Epithelial cell of esophagus (primary cell): ENCODE results near the gene RNF11.

ENCODE experiments used
- DNase-seq: peaks from one replicate; pipeline ENCODE4 v3.0.0; 2010; ENCODE audit warnings: low read depth
- H3K4me3 ChIP-seq: 2 replicates; pipeline ENCODE4 v1.5.1; 2011; ENCODE audit warnings: mild to moderate bottlenecking, low read length, control low read depth
- TF ChIP-seq, protein P1 (sequence below): IDR thresholded peaks from 2 replicates; pipeline ENCODE4 v1.5.1; 2011; ENCODE audit warnings: low read depth, mild to moderate bottlenecking, low read length, control low read depth, inconsistent platforms; ENCODE audit not compliant: insufficient read depth; ENCODE audit errors: missing control alignments

RNF11 gene

DNA sequence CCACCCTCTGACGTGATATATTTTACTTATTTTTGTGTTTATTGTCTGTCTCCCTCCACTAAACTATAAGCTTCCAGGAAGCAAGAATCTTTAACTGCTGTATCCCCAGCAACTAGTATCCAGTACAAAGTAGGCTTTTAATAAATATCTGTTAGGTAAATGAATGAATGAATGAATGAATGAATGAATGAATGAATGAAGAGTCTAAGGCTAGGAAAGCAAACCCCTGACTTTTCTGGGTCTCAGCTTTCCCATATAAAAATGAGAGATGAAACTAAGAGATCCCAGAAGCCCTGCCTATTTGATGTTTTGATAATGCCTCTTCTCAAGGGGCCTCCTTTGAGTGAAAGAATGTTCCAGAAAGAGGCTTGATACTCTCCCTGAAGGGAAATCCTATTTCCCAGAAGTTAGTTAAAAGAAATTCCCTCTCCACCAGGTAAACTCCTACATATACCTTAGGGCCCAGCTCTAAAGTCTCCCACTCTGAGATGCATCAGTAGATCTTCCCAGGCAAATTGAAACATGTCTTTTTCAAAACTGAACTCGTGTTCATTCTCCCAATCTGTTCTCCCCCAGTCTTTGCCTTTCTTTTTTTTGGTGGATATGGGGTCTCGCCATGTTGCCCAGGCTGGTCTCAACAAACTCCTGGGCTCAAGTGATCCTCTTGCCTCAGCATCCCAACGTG lies 86.5 kb downstream of the RNF11 start:
- H3K4me3 ChIP-seq: no peak overlapping the region
- TF ChIP-seq, protein P1, sequence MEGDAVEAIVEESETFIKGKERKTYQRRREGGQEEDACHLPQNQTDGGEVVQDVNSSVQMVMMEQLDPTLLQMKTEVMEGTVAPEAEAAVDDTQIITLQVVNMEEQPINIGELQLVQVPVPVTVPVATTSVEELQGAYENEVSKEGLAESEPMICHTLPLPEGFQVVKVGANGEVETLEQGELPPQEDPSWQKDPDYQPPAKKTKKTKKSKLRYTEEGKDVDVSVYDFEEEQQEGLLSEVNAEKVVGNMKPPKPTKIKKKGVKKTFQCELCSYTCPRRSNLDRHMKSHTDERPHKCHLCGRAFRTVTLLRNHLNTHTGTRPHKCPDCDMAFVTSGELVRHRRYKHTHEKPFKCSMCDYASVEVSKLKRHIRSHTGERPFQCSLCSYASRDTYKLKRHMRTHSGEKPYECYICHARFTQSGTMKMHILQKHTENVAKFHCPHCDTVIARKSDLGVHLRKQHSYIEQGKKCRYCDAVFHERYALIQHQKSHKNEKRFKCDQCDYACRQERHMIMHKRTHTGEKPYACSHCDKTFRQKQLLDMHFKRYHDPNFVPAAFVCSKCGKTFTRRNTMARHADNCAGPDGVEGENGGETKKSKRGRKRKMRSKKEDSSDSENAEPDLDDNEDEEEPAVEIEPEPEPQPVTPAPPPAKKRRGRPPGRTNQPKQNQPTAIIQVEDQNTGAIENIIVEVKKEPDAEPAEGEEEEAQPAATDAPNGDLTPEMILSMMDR: no peak
- no peak for DNase-seq
